ENCODE data around the gene PEAK3.

The PEAK3 gene

GRCh38 chr19:2269244-2270156 lies 12.5 kb downstream of the PEAK3 start:
- peak; percentile 94 to 97 for DNase-seq

GRCh38 chr19:2268861-2269243 lies 13.1 kb downstream of the PEAK3 start:
- no peak for DNase-seq

- DNase-seq, result no peak
These were observed 13.5 kb downstream of the PEAK3 start for GRCh38 chr19:2268480-2268830.

- no peak for DNase-seq
These were observed 15.6 kb downstream of the PEAK3 start for GRCh38 chr19:2266183-2266993.

GRCh38 chr19:2261438-2262172 lies 20.4 kb downstream of the PEAK3 start:
- peak in 1 of 2 experiments; percentile 31 for DNase-seq

- no peak for DNase-seq
These were observed 21.6 kb downstream of the PEAK3 start for GRCh38 chr19:2260341-2260805.

- DNase-seq, result no peak
These were observed 22.6 kb downstream of the PEAK3 start for GRCh38 chr19:2259336-2259735.

- DNase-seq, result peak; percentile 82 to 88
These were observed 25.8 kb downstream of the PEAK3 start, which contains the start of gene JSRP1 for GRCh38 chr19:2255982-2256685. Gene JSRP1 (minus strand): TSS chr19:2256417. CDS start chr19:2255314, 1,103 bp downstream.

GRCh38 chr19:2255112-2255845 lies 26.7 kb downstream of the PEAK3 start:
- no peak for DNase-seq

GRCh38 chr19:2254064-2254872 lies 27.7 kb downstream of the PEAK3 start:
- DNase-seq, result peak in 1 of 2 experiments; percentile 51

- peak in 1 of 2 experiments; percentile 36 for DNase-seq
These were observed 28.6 kb downstream of the PEAK3 start for GRCh38 chr19:2253106-2254063.

- no peak for DNase-seq
These were observed 29.2 kb downstream of the PEAK3 start for GRCh38 chr19:2252797-2253105.

GRCh38 chr19:2252055-2252796 lies 29.7 kb downstream of the PEAK3 start:
- DNase-seq, result no peak

GRCh38 chr19:2251106-2252054 lies 30.6 kb downstream of the PEAK3 start:
- no peak for DNase-seq

GRCh38 chr19:2250766-2251105 lies 31.2 kb downstream of the PEAK3 start:
- no peak for DNase-seq

GRCh38 chr19:2249880-2250765 lies 31.9 kb downstream of the PEAK3 start:
- peak in 1 of 2 experiments; percentile 24 for DNase-seq

Data from NCI-H524 (cell line).